ENCODE results near the gene DPP6. TPM values are rescaled to one million over a fixed set of nuclear protein-coding genes. Genes with fewer than 3 reads are reported as not detected.

DPP6 gene
- total and polyA plus RNA-seq, 2 donors (not counting 1 experiment from before 2014, with no cell fraction given), result not detected

- Histone ChIP-seq H3K4me1 (ENCODE audit: control insufficient read depth in 2 of 2, insufficient read depth in 2 of 2, low read length in 2 of 2) (no peaks in the 10 kb centered on the region), H4K20me1 (ENCODE audit: control insufficient read depth, insufficient read depth, low read length, poor library complexity, severe bottlenecking) (no peaks in the 10 kb centered on the region), H3K27ac (ENCODE audit: low read length in 2 of 2) (no peak overlapping the region), H3K9me3 (ENCODE audit: control extremely low read depth in 1 of 3, control insufficient read depth in 2 of 3, insufficient read depth in 1 of 3, low read length in 2 of 3) (no peaks in the 10 kb centered on the region), H3K4me2 (replicated peaks; ENCODE audit: low read depth, low read length, poor library complexity, severe bottlenecking) (no peak overlapping the region), H3K27me3 (replicated peaks in 1 of 4; ENCODE audit: control extremely low read depth in 1 of 4, control insufficient read depth in 3 of 4, insufficient read depth in 4 of 4, low read length in 3 of 4) (no peaks in the 10 kb centered on the region), H3K79me2 (ENCODE audit: control insufficient read depth, insufficient read depth, low read length) (no peaks in the 10 kb centered on the region), H3K36me3 (replicated peaks in 1 of 2; ENCODE audit: control extremely low read depth in 1 of 2, control insufficient read depth in 1 of 2, extremely low read depth in 1 of 2, insufficient read depth in 2 of 2, low read length in 1 of 2) (no peaks in the 10 kb centered on the region), H3K9ac (ENCODE audit: low read length) (no peak overlapping the region), H2AFZ (ENCODE audit: insufficient read depth, low read depth, low read length, poor library complexity, severe bottlenecking) (no peak overlapping the region), H3K4me3 (ENCODE audit: control extremely low read depth in 1 of 5, extremely low read depth in 1 of 5, insufficient read depth in 1 of 5, low read depth in 2 of 5, low read length in 4 of 5) (no peak overlapping the region)
- no peak for TF ChIP-seq CTCF (IDR thresholded peaks at IDR 0.05)
- no peak for TF ChIP-seq EZH2 (IDR thresholded peaks at IDR 0.05; ENCODE audit: borderline replicate concordance, insufficient read depth, low read depth, low read length, poor library complexity, severe bottlenecking)
- no peak overlapping the region for H3K4me3 Mint-ChIP-seq
- 67% methylated on average over 1 of the region's 3 CpGs for WGBS (ENCODE audit: insufficient coverage)
- no peaks in the 10 kb centered on the region for H3K9me3 Mint-ChIP-seq (ENCODE audit: insufficient read depth)
- ChIA-PET CTCF (no interaction called here), POLR2A (no interaction called here)
- DNase-seq (no peak), ATAC-seq (ENCODE audit: low read depth) (no peak)
- no peaks in the 10 kb centered on the region for H3K27me3 Mint-ChIP-seq
- no peak overlapping the region for H3K27ac Mint-ChIP-seq
- H3K4me1 Mint-ChIP-seq, result no peaks in the 10 kb centered on the region
- intact Hi-C loops (cut with micrococcal nuclease), result no loop called here
Observed at GRCh38 chr7:154559454-154559853, 507.3 kb downstream of the DPP6 start.

- Histone ChIP-seq H3K4me1 (ENCODE audit: control insufficient read depth in 2 of 2, insufficient read depth in 2 of 2, low read length in 2 of 2) (no peaks in the 10 kb centered on the region), H3K4me3 (ENCODE audit: control extremely low read depth in 1 of 5, extremely low read depth in 1 of 5, insufficient read depth in 1 of 5, low read depth in 2 of 5, low read length in 4 of 5) (no peak overlapping the region), H3K79me2 (ENCODE audit: control insufficient read depth, insufficient read depth, low read length) (no peaks in the 10 kb centered on the region), H3K27ac (ENCODE audit: low read length in 2 of 2) (no peak overlapping the region), H2AFZ (ENCODE audit: insufficient read depth, low read depth, low read length, poor library complexity, severe bottlenecking) (no peak overlapping the region), H3K36me3 (replicated peaks in 1 of 2; ENCODE audit: control extremely low read depth in 1 of 2, control insufficient read depth in 1 of 2, extremely low read depth in 1 of 2, insufficient read depth in 2 of 2, low read length in 1 of 2) (no peaks in the 10 kb centered on the region), H3K27me3 (replicated peaks in 1 of 4; ENCODE audit: control extremely low read depth in 1 of 4, control insufficient read depth in 3 of 4, insufficient read depth in 4 of 4, low read length in 3 of 4) (no peaks in the 10 kb centered on the region), H3K9me3 (ENCODE audit: control extremely low read depth in 1 of 3, control insufficient read depth in 2 of 3, insufficient read depth in 1 of 3, low read length in 2 of 3) (peaks cover 0 to 2% (median 0%) of the 10 kb centered on the region in 3 donors), H3K9ac (ENCODE audit: low read length) (no peak overlapping the region), H4K20me1 (ENCODE audit: control insufficient read depth, insufficient read depth, low read length, poor library complexity, severe bottlenecking) (no peaks in the 10 kb centered on the region), H3K4me2 (replicated peaks; ENCODE audit: low read depth, low read length, poor library complexity, severe bottlenecking) (no peak overlapping the region)
- Mint-ChIP-seq H3K27ac (no peak overlapping the region), H3K4me1 (no peaks in the 10 kb centered on the region), H3K9me3 (ENCODE audit: insufficient read depth) (no peaks in the 10 kb centered on the region), H3K4me3 (no peak overlapping the region), H3K27me3 (no peaks in the 10 kb centered on the region)
- ChIA-PET CTCF (no interaction called here), POLR2A (no interaction called here)
- 62% methylated on average over 2 of the region's 3 CpGs for WGBS (ENCODE audit: insufficient coverage)
- DNase-seq (no peak), ATAC-seq (ENCODE audit: low read depth) (no peak)
- TF ChIP-seq CTCF (IDR thresholded peaks at IDR 0.05) (no peak), EZH2 (IDR thresholded peaks at IDR 0.05; ENCODE audit: borderline replicate concordance, insufficient read depth, low read depth, low read length, poor library complexity, severe bottlenecking) (no peak)
- intact Hi-C loops (cut with micrococcal nuclease), result no loop called here
Observed at GRCh38 chr7:154564676-154565075, 512.5 kb downstream of the DPP6 start.

All from B cell (primary cell).